ENCODE data around the gene CIAO2A.

DNA sequence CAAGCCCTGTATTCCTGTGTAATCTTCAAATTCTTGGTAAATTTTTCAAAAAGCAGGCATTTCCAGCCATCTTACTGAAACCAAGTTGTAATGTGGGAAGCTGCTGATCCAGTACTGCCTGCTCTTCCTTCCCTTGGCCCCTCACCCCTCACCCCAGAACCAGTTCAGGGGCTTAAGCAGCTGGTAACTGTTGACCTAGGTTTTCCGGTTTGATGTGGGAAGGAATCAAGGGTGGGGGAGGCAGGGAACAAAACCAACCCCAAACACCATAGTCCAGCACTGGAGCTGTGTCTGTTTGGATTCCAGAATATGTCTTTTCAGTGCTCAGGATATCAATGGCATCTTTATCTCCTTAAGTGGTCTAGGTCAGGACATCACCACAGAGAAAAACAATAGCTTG is 28.8 kb upstream of the CIAO2A start:
- TF ChIP-seq POLR2A (IDR thresholded peaks at IDR 0.05; ENCODE audit: low read length) = no peak
- no peak for TF ChIP-seq GATA1 (IDR thresholded peaks at IDR 0.05; ENCODE audit: low read depth, low read length)

Data from erythroblast (primary cell).